Mononuclear cell (primary cell): ENCODE measurements around the gene FAM184A. TPM values are rescaled to one million over a fixed set of nuclear protein-coding genes. Genes with fewer than 3 reads are reported as not detected.
"Not testable (repeated sequence)": the region's sequence is repeated elsewhere in the genome, so short reads cannot be mapped to it uniquely, and the experiment has no call there.

Source experiments
- H3K27me3 ChIP-seq: 2 replicates; pipeline ENCODE4 v1.6.0; 2011; ENCODE audit warnings: low read length, control low read depth; ENCODE audit not compliant: insufficient read depth
- H3K4me1 ChIP-seq: 2 replicates; pipeline ENCODE4 v1.5.1; 2011; ENCODE audit warnings: mild to moderate bottlenecking, low read length, control low read depth; ENCODE audit not compliant: insufficient read depth
- H3K4me3 ChIP-seq: 2 replicates; pipeline ENCODE4 v1.5.1; 2011; ENCODE audit warnings: mild to moderate bottlenecking, low read length, moderate library complexity
- H3K9me3 ChIP-seq: 2 replicates; pipeline ENCODE4 v1.5.1; 2011; ENCODE audit warnings: low read depth, mild to moderate bottlenecking, control low read depth, low read length
- total RNA-seq: library from RNA; depleted of rRNA; stranded (reverse); fragments of >200 nt; gene quantifications from one replicate; pipeline ENCODE4 v1.2.3, GENCODE V29; 2012

FAM184A gene, protein sequence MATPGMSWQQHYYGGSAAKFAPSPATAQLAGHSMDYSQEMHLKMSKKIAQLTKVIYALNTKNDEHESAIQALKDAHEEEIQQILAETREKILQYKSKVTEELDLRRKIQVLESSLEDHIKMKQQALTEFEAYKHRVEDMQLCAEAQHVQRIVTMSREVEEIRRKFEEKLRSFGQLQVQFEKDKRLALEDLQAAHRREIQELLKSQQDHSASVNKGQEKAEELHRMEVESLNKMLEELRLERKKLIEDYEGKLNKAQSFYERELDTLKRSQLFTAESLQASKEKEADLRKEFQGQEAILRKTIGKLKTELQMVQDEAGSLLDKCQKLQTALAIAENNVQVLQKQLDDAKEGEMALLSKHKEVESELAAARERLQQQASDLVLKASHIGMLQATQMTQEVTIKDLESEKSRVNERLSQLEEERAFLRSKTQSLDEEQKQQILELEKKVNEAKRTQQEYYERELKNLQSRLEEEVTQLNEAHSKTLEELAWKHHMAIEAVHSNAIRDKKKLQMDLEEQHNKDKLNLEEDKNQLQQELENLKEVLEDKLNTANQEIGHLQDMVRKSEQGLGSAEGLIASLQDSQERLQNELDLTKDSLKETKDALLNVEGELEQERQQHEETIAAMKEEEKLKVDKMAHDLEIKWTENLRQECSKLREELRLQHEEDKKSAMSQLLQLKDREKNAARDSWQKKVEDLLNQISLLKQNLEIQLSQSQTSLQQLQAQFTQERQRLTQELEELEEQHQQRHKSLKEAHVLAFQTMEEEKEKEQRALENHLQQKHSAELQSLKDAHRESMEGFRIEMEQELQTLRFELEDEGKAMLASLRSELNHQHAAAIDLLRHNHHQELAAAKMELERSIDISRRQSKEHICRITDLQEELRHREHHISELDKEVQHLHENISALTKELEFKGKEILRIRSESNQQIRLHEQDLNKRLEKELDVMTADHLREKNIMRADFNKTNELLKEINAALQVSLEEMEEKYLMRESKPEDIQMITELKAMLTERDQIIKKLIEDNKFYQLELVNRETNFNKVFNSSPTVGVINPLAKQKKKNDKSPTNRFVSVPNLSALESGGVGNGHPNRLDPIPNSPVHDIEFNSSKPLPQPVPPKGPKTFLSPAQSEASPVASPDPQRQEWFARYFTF
- total RNA-seq, result 2.3 TPM

DNA sequence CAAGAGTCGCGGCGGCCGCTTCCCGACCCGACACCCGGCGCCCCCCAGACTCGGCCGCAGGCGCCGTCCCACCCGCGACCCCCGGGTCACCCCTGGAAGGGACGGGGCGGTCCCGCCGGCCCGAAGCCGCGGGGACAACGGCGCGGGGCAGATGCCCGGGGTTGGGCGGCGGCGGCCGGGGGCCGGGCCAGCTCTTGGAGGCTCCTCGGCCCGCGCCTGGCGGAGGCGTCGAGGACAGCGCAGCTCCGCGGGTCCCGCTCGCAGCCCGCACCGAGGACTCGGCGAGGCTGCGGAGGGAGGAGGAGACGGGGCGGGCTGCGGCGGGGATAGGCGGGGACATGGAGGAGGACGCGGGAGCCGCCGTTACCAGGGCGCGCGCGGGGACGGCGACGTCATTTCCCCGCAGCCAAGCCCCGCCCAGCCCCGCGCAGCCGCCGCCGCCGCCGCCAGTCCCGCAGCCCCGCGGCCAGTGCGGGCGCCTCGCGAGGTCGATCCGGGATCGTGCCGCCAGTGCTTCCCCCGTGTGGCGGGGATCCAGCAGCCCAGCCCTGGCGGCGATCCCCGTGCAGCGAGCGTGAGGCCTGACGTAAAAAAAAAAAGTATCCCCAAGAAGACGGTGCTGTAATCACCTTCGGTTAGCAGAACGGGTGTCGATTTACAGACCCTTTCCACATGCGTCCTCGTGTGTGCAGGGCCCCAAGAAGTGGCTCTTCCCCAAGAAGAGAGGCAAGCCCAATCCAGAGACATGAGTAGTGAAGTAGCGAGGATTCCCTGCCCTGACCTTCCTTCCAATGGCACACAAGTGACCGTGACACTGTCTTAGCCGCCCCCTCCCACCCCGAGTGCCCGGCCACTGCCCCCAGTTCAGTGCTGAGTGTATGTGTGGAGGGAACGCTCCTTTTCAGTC, at the start of gene FAM184A:
TSS of gene FAM184A (minus strand) at position 289 of the 907 bp plus-strand sequence. CDS start 365 bp downstream, outside the sequence.
- peaks cover 18% of the 10 kb centered on the region for H3K4me1 ChIP-seq
- H3K4me3 ChIP-seq, result peak within 1 kb of the TSS; percentile 49

DNA sequence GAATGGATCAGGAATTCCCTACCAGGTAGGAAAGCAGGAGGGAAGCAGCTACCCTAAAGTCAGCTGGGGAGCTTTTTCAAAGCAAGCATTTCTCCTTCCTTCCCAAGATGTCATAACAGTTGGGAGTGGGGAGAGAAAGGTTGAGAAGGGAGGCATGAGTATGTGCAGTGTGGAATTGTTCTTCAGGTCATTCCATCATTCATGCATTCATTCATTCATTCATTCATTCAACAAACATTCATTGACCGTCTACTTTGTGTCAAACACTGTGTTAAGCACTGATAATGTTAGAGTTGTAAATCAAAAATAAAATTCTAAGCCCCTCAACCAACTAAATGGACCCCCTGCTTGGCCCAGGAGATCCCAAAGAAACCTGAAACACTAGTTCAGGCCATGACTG, 49.2 kb upstream of the FAM184A start:
- Histone ChIP-seq H3K27me3 (no peaks in the 10 kb centered on the region), H3K4me3 (no peak overlapping the region), H3K9me3 (no peaks in the 10 kb centered on the region), H3K4me1 (peaks cover 3% of the 10 kb centered on the region)

More for the DNA sequence above, at the start of gene FAM184A:
- Histone ChIP-seq H3K9me3 (no peaks in the 10 kb centered on the region), H3K27me3 (peaks cover 45% of the 10 kb centered on the region)

DNA sequence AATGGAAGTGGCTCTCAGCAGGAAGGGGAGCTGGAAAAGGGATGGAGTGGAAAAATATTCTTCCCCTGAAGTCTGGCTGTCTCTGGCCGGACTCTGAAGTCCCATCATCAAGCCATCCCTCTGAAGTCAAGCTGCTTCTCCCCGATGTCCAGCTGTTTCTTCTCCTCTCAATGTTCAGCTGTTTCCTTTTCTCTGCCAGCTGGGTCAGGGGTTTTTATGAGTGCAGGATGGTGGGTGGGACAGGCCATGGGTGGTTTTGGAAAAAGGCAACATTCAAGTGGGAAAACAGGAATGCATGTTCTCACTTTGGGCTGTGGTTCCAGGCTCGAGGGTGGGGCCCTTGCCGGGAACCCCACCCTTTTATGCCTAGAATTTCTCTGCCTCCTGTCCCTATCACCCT, 48.4 kb upstream of the FAM184A start:
- no peaks in the 10 kb centered on the region for H3K9me3 ChIP-seq
- no peaks in the 10 kb centered on the region for H3K27me3 ChIP-seq
- H3K4me1 ChIP-seq, result peaks cover 9% of the 10 kb centered on the region
- H3K4me3 ChIP-seq, result no peak overlapping the region

DNA sequence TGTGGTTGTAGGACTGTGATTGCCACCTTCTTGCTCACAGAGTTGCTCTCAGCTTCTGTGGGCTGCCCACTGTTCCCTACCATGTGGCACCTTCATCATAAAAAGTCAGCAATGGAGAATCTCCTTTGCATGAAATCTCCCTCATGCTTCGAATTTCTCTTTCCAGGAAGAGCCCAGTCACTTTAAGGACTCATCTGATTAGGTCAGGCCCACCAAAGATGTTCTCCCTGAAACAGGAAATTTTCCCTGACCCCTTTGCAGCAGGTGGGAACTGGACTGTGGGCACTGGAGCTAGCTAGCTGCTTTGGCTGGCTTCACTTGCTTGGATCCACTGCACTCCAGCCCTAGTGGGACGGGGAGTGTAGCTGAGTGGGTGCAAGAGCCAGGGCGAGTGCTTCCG, 47.7 kb upstream of the FAM184A start:
- Histone ChIP-seq H3K27me3 (no peaks in the 10 kb centered on the region), H3K4me1 (peaks cover 15% of the 10 kb centered on the region), H3K4me3 (no peak overlapping the region), H3K9me3 (no peaks in the 10 kb centered on the region)

DNA sequence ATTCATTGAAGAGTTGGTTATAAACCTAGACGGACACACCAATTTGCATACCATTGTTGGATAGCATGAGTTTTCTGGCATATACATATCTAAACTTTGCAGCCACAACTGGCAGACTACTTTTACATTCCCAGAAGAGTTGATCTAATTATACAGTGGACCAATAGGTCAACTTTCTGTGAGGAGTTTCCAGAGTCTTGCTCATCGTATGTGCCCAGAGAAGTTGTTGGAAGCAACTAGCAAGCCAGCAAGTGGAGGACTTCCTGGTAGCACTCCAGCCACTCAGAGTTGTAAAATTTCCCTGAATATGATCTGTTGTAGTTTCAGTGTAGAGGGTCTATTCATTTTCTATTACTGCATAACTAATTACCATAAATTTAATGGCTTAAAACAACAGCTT, 47.1 kb upstream of the FAM184A start:
- no peaks in the 10 kb centered on the region for H3K9me3 ChIP-seq
- no peaks in the 10 kb centered on the region for H3K27me3 ChIP-seq

DNA sequence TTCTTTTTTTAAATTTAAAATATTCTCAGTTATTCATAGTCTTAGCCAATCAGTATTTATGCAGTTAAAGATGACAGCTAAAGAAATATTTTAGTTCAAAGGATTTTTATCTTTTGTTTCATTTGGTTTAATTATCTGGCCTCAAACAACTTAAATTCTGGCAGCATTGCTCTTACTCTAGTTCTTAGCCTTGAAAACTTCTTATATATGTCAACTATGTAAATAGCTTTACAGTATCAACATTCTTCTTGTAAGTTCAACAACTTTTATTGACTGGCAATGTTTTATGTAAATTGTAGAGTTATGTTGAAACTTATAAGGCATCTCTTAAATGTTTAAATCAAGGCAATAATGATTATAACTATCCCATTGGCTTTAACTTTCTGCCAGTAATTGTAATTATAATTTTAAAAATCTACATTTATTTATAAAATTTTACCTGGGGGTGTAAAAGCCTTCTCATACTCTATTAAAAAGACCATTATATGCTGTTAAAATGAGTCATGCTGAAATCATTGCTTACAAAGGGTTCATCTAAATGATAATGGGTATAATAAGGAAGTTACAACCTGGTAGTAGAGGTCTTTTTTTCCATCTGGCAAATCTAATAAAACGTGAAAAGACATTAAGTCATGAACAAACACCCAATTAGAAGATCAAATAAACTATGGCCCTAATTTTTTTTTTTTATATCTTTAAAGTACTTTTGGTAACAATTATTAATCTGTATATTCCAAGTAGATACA, 45.8 kb upstream of the FAM184A start:
- Histone ChIP-seq H3K4me1 (peaks cover 32% of the 10 kb centered on the region), H3K4me3 (no peak overlapping the region), H3K27me3 (no peaks in the 10 kb centered on the region), H3K9me3 (no peaks in the 10 kb centered on the region)

More for the DNA sequence above, 47.1 kb upstream of the FAM184A start:
- Histone ChIP-seq H3K4me3 (no peak overlapping the region), H3K4me1 (peaks cover 20% of the 10 kb centered on the region)

DNA sequence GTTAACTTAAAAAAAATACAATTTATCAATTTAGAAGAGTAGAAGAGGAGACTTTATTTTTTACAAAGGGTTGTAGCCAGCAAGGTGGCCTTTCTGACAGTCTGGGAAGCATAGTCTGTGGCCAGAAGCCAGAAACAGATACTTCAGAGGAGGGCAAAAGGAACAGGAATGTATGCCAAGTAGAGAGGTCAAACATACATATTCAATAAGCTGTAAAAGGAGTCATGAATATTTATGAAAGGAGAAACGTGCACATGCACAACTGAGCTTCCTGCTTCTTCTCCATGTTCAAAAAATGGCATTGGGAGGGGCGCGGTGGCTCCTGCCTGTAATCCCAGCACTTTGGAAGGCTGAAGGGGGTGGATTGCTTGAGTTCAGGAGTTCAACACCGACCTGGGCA, 43.9 kb upstream of the FAM184A start:
- H3K4me1 ChIP-seq, result peaks cover 31% of the 10 kb centered on the region
- no peaks in the 10 kb centered on the region for H3K9me3 ChIP-seq
- H3K27me3 ChIP-seq, result no peaks in the 10 kb centered on the region
- H3K4me3 ChIP-seq, result no peak overlapping the region

DNA sequence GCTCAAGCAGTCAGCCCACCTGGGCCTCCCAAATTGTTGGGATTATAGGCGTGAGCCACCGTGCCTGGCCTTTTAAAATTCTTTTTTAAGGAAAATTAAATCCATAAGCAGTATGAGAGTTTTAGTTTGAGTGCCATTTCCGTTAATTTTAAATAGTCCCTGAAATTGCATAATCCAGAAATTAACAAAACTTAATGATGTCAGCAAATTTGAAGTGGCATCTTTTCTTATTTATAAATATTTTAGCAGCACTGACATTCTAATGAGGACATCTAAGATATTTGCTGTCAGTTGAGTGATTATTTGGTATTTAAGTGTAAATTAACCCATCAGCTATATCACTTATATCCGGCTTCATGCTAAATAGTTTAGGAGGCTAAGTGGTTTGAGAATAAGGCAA, 42.9 kb upstream of the FAM184A start:
- Histone ChIP-seq H3K27me3 (no peaks in the 10 kb centered on the region), H3K9me3 (no peaks in the 10 kb centered on the region), H3K4me1 (peaks cover 31% of the 10 kb centered on the region), H3K4me3 (no peak overlapping the region)

DNA sequence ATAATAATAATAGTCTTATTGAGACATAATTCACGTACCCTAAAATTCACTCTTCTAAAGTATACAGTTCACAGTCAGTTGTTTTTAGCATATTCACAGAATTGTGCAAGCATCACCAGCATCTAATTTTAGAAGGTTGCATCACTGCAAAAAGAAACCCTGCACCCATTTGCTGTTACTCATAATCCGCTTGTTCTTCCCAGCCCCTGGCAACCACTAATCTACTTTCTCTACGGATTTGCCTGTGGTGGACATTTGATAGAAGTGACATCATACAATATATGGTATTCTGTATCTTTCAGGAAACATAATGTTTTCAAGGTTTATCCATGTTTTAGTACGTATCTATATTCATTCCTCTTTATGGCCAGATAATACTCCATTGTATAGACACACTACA, 41.5 kb upstream of the FAM184A start:
- Histone ChIP-seq H3K9me3 (no peaks in the 10 kb centered on the region), H3K4me3 (no peak overlapping the region), H3K4me1 (peaks cover 31% of the 10 kb centered on the region), H3K27me3 (no peaks in the 10 kb centered on the region)

DNA sequence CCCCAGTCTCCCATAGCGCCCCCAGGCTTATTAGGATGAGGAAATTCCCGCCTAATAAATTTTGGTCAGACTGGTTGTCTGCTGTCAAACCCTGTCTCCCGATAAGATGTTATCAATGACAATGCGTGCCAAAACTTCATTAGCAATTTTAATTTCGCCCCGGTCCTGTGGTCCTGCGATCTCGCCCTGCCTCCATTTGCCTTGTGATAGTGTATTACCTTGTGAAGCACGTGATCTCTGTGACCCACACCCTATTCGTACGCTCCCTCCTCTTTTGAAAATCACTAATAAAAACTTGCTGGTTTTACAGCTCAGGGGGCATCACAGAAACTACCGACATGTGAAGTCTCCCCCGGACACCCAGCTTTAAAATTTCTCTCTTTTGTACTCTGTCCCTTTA, 40.6 kb upstream of the FAM184A start:
- H3K4me1 ChIP-seq, result peaks cover 31% of the 10 kb centered on the region
- not testable (repeated sequence) for H3K9me3 ChIP-seq, H3K27me3 ChIP-seq

DNA sequence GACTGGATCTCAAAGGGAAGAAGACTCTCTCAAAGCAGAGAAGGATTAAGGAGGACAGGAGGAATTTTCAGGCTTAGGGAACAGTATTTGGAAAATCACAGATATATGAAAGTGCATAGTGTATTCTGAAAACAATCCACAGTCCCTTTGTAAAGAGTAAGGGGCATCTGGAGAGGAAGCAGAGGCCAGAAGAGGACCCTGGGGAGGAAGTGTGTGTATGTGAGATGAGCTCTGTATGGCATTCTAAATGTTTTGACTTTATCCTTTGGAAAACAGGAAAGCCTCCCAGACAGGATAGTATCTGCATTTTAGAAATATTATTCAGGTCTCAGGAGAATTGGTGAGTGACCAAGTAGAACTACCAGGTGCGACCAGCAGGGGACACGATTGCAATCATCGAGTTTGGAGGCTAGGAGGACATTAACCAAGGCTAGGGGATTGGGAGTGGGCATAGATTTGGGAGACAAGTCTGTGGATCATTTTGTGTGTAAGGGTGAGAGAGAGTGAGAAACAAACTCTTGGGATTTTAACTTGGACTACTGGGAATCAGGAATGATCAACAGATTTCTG, 38.3 kb upstream of the FAM184A start:
- H3K27me3 ChIP-seq, result no peaks in the 10 kb centered on the region
- H3K9me3 ChIP-seq, result no peaks in the 10 kb centered on the region
- H3K4me3 ChIP-seq, result no peak overlapping the region
- H3K4me1 ChIP-seq, result peaks cover 38% of the 10 kb centered on the region

More for the DNA sequence above, 40.6 kb upstream of the FAM184A start:
- H3K4me3 ChIP-seq, result not testable (repeated sequence)

DNA sequence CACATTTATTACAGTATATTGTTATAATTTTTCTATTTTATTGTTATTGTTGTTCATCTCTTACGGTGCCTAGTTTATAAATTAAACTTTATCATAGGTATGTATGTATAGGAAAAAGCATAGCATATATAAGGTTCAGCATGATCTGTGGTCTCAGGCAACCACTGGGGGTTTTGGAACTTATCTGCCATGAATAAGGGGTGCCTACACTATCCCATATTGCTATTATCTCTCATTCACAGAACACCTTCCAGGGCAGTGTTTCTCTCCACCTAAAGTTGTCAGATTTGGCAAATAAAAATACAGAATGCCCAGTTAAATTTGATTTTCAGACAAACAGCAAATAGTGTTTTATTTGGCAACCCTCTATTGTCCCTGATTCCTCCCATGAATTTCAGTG, 35.5 kb upstream of the FAM184A start:
- H3K27me3 ChIP-seq, result no peaks in the 10 kb centered on the region
- no peaks in the 10 kb centered on the region for H3K9me3 ChIP-seq
- no peak overlapping the region for H3K4me3 ChIP-seq
- peaks cover 13% of the 10 kb centered on the region for H3K4me1 ChIP-seq

DNA sequence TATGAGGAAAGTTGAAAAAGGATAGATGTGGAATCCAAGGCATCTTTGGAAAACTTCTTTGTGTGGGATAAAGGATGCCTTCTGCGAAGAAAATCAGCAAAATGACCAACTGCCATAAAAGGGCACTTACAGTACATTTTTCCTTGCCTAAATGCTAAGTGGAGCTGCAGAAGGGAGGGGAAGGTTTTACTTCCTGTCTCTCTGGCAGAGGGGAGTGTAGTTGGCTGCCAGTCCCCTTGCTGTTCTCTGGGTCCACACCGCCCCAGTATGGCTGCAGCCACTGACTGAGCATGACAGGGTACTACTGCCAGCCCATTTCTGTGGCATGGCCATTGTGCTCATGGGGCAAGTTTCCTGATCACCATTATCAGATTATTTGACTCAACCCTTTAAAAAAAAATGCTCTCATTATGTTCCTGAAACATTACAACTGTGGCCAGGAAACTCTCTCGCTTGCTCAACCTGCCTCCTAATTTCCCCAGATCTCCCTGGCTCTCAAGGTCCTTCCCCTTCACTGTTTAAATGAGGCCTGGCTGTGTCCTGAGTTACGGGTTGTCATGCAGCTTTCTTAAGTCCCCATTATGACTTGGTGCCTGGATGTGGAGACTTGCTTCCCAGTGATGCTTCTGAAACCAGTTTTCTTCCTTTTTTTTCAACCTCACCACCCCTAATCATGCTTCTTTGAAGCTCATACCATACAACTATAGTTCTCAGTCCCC, 34.5 kb upstream of the FAM184A start:
- H3K9me3 ChIP-seq, result no peaks in the 10 kb centered on the region
- no peaks in the 10 kb centered on the region for H3K27me3 ChIP-seq
- peaks cover 13% of the 10 kb centered on the region for H3K4me1 ChIP-seq
- no peak overlapping the region for H3K4me3 ChIP-seq
